ENCODE results near the gene ZNF423.

Gene ZNF423

GRCh38 chr16:49537924-49538459 is 317.9 kb downstream of the ZNF423 start:
- no peak overlapping the region for H3K27ac Mint-ChIP-seq

GRCh38 chr16:49534901-49535610 is 320.9 kb downstream of the ZNF423 start:
- H3K4me3 Mint-ChIP-seq = no peak overlapping the region
- H3K4me1 Mint-ChIP-seq = no peaks in the 10 kb centered on the region
- H3K27ac Mint-ChIP-seq = no peak overlapping the region
- no peaks in the 10 kb centered on the region for H3K9me3 Mint-ChIP-seq
- peaks cover 9% of the 10 kb centered on the region for H3K27me3 Mint-ChIP-seq
- ATAC-seq = no peak
- H3K36me3 Mint-ChIP-seq = no peaks in the 10 kb centered on the region

More at GRCh38 chr16:49537924-49538459, 317.9 kb downstream of the ZNF423 start:
- Mint-ChIP-seq H3K27me3 (no peaks in the 10 kb centered on the region), H3K36me3 (no peaks in the 10 kb centered on the region), H3K4me1 (no peaks in the 10 kb centered on the region), H3K4me3 (no peak overlapping the region), H3K9me3 (peaks cover 6% of the 10 kb centered on the region)
- peak; percentile 16 for ATAC-seq

GRCh38 chr16:49533422-49533821 is 322.5 kb downstream of the ZNF423 start:
- H3K36me3 Mint-ChIP-seq = no peaks in the 10 kb centered on the region
- H3K4me1 Mint-ChIP-seq = peaks cover 7% of the 10 kb centered on the region
- no peak for ATAC-seq
- no peaks in the 10 kb centered on the region for H3K9me3 Mint-ChIP-seq
- no peak overlapping the region for H3K4me3 Mint-ChIP-seq
- peaks cover 21% of the 10 kb centered on the region for H3K27me3 Mint-ChIP-seq
- no peak overlapping the region for H3K27ac Mint-ChIP-seq

GRCh38 chr16:49532873-49533272 is 323.0 kb downstream of the ZNF423 start:
- Mint-ChIP-seq H3K27ac (no peak overlapping the region), H3K4me1 (peaks cover 12% of the 10 kb centered on the region), H3K9me3 (no peaks in the 10 kb centered on the region), H3K4me3 (no peak overlapping the region), H3K27me3 (peaks cover 27% of the 10 kb centered on the region), H3K36me3 (no peaks in the 10 kb centered on the region)
- no peak for ATAC-seq

GRCh38 chr16:49531931-49532840 is 323.7 kb downstream of the ZNF423 start:
- H3K4me3 Mint-ChIP-seq = no peak overlapping the region
- no peak for ATAC-seq

GRCh38 chr16:49531425-49531824 is 324.5 kb downstream of the ZNF423 start:
- no peak for ATAC-seq

More at GRCh38 chr16:49531931-49532840, 323.7 kb downstream of the ZNF423 start:
- H3K9me3 Mint-ChIP-seq = no peaks in the 10 kb centered on the region
- peaks cover 34% of the 10 kb centered on the region for H3K27me3 Mint-ChIP-seq
- no peak overlapping the region for H3K27ac Mint-ChIP-seq
- peaks cover 17% of the 10 kb centered on the region for H3K4me1 Mint-ChIP-seq
- H3K36me3 Mint-ChIP-seq = no peaks in the 10 kb centered on the region

GRCh38 chr16:49530427-49530970 is 325.4 kb downstream of the ZNF423 start:
- Mint-ChIP-seq H3K4me3 (no peak overlapping the region), H3K9me3 (no peaks in the 10 kb centered on the region), H3K4me1 (peaks cover 17% of the 10 kb centered on the region), H3K27me3 (peaks cover 51% of the 10 kb centered on the region), H3K27ac (no peak overlapping the region), H3K36me3 (no peaks in the 10 kb centered on the region)
- ATAC-seq = no peak

More at GRCh38 chr16:49531425-49531824, 324.5 kb downstream of the ZNF423 start:
- H3K36me3 Mint-ChIP-seq = no peaks in the 10 kb centered on the region
- no peaks in the 10 kb centered on the region for H3K9me3 Mint-ChIP-seq
- peaks cover 41% of the 10 kb centered on the region for H3K27me3 Mint-ChIP-seq
- no peak overlapping the region for H3K27ac Mint-ChIP-seq
- no peak overlapping the region for H3K4me3 Mint-ChIP-seq
- peaks cover 17% of the 10 kb centered on the region for H3K4me1 Mint-ChIP-seq

- Mint-ChIP-seq H3K36me3 (no peaks in the 10 kb centered on the region), H3K4me3 (no peak overlapping the region), H3K9me3 (no peaks in the 10 kb centered on the region), H3K27me3 (peaks cover 59% of the 10 kb centered on the region), H3K27ac (no peak overlapping the region), H3K4me1 (peaks cover 17% of the 10 kb centered on the region)
- peak; percentile 21 for ATAC-seq
These were observed 326.4 kb downstream of the ZNF423 start for GRCh38 chr16:49529411-49530045.

GRCh38 chr16:49528866-49529288 is 327.0 kb downstream of the ZNF423 start:
- Mint-ChIP-seq H3K27me3 (peaks cover 65% of the 10 kb centered on the region), H3K27ac (no peak overlapping the region), H3K4me1 (peaks cover 17% of the 10 kb centered on the region), H3K9me3 (no peaks in the 10 kb centered on the region), H3K4me3 (peak overlapping the region; percentile 62), H3K36me3 (no peaks in the 10 kb centered on the region)
- ATAC-seq = no peak

GRCh38 chr16:49528060-49528865 is 327.6 kb downstream of the ZNF423 start:
- no peak for ATAC-seq

GRCh38 chr16:49527611-49528010 is 328.3 kb downstream of the ZNF423 start:
- H3K4me1 Mint-ChIP-seq = peaks cover 17% of the 10 kb centered on the region
- no peak overlapping the region for H3K27ac Mint-ChIP-seq
- no peaks in the 10 kb centered on the region for H3K9me3 Mint-ChIP-seq
- no peaks in the 10 kb centered on the region for H3K36me3 Mint-ChIP-seq
- H3K27me3 Mint-ChIP-seq = peaks cover 66% of the 10 kb centered on the region
- no peak for ATAC-seq
- H3K4me3 Mint-ChIP-seq = no peak overlapping the region

More at GRCh38 chr16:49528060-49528865, 327.6 kb downstream of the ZNF423 start:
- H3K36me3 Mint-ChIP-seq = no peaks in the 10 kb centered on the region
- peaks cover 17% of the 10 kb centered on the region for H3K4me1 Mint-ChIP-seq
- H3K9me3 Mint-ChIP-seq = no peaks in the 10 kb centered on the region
- H3K27me3 Mint-ChIP-seq = peaks cover 66% of the 10 kb centered on the region
- peak overlapping the region; percentile 62 for H3K4me3 Mint-ChIP-seq
- H3K27ac Mint-ChIP-seq = no peak overlapping the region

- H3K36me3 Mint-ChIP-seq = no peaks in the 10 kb centered on the region
- H3K4me3 Mint-ChIP-seq = no peak overlapping the region
- ATAC-seq = no peak
- H3K4me1 Mint-ChIP-seq = peaks cover 17% of the 10 kb centered on the region
- H3K9me3 Mint-ChIP-seq = no peaks in the 10 kb centered on the region
- H3K27ac Mint-ChIP-seq = no peak overlapping the region
- peaks cover 66% of the 10 kb centered on the region for H3K27me3 Mint-ChIP-seq
These were observed 329.0 kb downstream of the ZNF423 start for GRCh38 chr16:49526860-49527365.

- Mint-ChIP-seq H3K27me3 (peaks cover 57% of the 10 kb centered on the region), H3K4me1 (peaks cover 17% of the 10 kb centered on the region), H3K4me3 (no peak overlapping the region), H3K27ac (no peak overlapping the region), H3K9me3 (no peaks in the 10 kb centered on the region), H3K36me3 (no peaks in the 10 kb centered on the region)
- ATAC-seq = no peak
These were observed 331.0 kb downstream of the ZNF423 start for GRCh38 chr16:49524947-49525315.
